HG02678 (cell line): ENCODE measurements around the gene PRKD1.

Source experiments
- ATAC-seq: cut with Tn5 transposase; IDR thresholded peaks from one replicate; pipeline ENCODE4 v1.9.1; 2021; ENCODE audit warnings: mild to moderate bottlenecking, moderate library complexity; ENCODE audit not compliant: unreplicated experiment

Gene PRKD1

DNA sequence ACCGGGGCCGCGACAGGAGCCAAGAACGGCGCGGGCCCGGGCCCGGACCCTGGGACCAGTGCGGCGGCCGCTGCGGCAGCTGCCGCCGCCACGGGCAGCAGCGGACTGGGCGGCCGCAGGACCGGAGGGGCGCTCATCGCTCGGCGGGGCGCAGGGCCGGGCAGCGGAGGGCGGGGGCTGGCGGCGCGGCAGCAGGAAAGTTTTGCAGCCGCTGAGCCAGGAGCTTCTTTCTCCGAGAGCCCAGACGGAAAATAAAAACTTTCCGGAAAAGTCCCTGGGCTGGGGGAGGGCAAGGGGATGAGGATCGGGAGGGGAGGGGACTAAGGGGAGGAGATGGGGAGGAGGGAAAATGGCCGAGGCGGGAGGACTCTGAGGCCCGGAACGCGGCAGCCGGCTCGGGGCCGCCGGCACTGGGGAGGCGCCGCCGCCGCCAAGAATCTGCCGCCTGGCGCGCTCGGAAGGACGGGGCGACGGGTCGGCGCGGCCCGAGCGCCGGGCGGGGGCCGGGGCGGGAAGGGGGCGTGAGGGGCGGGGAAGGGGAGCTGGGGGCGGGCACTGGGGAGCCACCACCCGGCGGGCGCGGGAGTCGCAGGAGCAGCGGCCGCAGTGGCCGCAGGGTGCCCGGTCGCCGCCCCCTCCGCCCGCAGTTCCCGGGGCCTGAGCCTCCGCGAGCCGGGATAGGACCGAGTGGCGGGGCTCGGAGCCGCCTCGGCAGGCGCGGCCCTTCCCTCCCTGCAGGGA lies at the start of gene PRKD1:
Gene PRKD1 (minus strand): TSS at position 472 of the 741 bp plus-strand sequence.
- ATAC-seq, result peak; percentile 53

- ATAC-seq, result no peak
Observed at GRCh38 chr14:29971101-29971500, 43.5 kb upstream of the PRKD1 start.

DNA sequence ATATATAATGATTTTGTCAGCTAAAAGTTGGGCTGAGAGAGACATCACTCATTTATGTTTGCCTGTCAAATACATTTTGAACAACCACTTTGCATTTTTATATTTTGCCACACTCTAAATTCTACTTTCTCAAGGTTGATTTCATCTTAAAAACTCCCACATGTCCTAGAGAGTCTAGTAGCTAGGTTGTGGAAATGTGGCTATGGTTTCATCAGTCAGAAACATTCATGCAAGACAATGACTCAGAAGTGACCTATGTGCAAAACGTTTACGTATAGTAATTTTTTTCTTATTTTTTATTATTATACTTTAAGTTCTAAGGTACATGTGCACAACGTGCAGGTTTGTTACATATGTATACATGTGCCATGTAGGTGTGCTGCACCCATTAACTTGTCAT lies 27.4 kb upstream of the PRKD1 start:
- ATAC-seq, result no peak

DNA sequence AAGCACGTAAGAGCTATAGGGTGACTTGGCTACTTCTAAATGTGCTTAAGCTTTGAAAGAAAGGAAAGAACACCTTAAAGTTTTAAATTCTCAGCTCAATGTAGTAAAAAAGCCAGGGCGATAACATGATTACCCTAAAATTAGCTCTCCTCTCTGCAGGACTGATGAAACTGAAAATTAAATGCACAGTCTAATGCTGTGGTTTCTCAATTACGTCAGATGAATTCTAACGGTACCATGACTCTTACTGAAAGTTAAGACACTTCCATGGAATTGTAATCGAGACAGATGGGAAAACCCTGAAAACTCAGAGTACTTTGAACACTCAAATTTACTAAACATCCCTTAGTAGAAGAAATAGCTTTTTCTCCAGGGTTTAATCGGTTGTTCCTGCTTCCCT lies 25.9 kb upstream of the PRKD1 start:
- ATAC-seq, result no peak

DNA sequence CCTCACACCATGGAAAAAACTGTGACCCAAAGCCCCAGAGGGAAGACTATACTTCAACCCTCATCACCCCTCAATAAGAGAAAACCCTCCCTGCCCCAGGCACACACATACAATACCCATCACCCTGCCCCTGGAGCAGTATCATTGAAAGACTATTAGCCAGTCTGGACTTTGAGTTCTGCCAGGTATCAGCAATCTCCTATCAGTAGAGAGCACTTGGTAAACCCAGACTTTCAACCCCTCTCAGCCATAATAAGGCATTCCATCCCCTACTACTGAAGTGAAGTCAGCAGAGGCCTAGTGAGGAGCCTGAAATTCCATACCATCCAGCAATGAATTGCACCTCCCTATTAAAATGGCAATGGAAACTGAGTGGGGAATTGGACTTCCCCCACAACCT lies 16.4 kb upstream of the PRKD1 start:
- ATAC-seq, result no peak

GRCh38 chr14:29941401-29941800 lies 13.8 kb upstream of the PRKD1 start:
- no peak for ATAC-seq

DNA sequence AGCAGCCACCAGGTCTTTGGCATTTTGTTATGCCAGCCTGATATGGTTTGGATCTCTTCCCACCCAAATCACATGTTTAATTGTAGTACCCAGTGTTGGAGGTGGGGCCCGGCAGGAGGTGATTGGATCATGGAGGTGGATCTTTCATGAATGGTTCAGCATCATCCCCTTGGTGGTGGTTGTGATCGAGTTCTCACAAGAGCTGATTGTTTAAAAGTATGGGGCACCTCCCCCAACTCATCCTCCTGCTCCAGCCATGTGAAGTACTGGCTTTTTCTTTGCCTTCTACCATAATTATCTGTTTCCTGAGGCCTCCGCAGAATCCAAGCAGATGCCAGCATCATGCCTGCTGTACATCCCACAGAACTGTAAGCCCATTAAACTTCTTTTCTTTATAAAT lies 12.8 kb upstream of the PRKD1 start:
- ATAC-seq, result no peak

DNA sequence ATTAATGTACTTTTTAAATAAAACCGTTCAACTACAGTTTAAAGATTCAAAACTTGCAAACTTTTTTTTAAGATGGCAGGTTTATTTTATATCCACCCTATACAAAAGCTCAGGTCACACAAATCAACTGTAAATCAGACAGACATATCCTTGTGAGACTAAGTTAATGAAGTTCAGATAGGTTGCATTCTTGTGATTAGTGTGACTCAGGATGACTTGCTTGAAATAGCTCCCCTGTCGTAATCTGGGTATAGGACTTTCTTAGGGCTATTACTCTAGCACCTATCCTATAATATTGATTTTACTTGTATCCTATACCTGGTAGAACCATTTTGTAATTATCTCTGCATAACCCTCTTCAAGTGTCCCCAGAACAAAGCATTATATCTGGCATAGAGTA lies 9.5 kb upstream of the PRKD1 start:
- no peak for ATAC-seq

GRCh38 chr14:29930283-29930682 lies 2.6 kb upstream of the PRKD1 start:
- no peak for ATAC-seq

GRCh38 chr14:29928117-29928640 lies 532 bp upstream of the PRKD1 start:
- ATAC-seq, result peak; percentile 2

- ATAC-seq, result peak; percentile 46
Observed at GRCh38 chr14:29926701-29927375, 809 bp downstream of the PRKD1 start.

DNA sequence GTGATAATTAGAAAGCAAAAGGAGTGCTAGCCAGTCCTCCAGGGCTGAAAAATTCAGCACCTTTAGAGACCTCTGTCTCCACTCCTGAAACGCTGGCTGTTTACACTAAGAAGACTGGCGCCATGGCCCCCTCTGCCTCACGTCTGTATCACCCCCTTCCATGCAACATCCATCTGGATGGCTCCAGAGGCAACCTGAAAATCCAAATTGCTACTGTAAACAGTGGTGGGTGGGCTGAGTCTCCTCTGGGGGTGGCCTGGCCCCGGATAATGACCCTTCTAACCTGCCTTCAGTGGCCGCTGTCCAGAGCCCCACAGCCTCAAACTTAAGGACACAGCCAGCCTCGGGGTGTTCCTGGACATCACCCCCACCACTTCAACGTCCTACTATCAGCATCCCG lies 1.4 kb downstream of the PRKD1 start:
- no peak for ATAC-seq

DNA sequence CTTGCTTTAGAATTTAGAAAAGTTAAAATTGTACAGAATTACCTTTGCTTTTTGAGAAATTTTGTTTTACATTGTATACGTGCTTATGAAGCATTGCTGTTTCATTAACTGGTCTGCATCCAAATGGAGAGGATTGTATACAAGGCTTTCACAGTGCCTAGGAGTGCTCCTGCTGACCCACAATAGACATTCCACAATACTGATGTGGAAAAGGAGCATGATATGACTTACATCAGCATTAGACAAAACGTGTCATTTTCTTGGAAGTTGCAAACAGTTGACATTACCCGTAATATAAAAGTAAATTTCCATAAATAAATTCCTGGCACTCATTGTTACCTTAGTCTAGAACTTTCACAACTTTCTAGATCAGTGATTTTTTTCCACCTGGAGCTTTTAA lies 1.9 kb downstream of the PRKD1 start:
- ATAC-seq, result no peak

GRCh38 chr14:29925101-29925722 lies 2.4 kb downstream of the PRKD1 start:
- ATAC-seq, result no peak

DNA sequence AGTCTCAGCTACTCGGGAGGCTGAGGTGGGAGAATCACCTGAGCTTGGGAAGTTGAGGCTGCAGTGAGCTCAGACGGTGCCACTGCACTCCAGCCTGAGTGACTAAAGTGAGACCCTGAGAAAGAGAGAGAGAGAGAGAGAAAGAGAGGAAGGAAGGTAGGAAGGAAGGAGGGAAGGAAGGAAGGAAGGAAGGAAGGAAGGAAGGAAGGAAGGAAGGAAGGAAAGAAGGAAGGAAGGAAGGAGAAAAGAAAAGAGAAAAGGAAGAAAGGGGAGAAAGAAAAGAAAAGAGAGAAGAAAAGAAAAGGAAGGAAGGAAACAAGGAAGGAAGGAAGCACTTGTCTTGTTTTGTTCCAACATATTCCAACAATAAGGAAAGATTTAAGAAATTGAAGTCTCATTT lies 7.8 kb downstream of the PRKD1 start:
- ATAC-seq, result no peak

DNA sequence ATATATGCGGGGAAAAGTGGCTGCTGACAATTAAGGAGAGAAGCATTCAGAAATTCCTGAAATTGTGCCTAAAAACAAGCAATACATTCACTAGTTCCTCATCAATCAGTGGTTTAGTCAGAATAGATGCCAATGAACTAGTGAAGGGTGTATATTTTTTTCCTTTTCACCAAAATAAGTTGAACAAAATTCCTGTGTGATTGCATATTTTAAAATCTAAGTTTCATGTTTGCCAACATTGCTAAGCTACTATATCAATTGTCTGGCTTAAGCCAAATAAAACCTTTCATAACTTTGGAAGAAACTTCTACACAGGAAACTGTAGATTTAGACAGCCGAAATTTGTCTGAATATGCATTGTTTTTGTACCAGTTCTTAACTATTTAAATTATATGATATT lies 8.7 kb downstream of the PRKD1 start:
- no peak for ATAC-seq

DNA sequence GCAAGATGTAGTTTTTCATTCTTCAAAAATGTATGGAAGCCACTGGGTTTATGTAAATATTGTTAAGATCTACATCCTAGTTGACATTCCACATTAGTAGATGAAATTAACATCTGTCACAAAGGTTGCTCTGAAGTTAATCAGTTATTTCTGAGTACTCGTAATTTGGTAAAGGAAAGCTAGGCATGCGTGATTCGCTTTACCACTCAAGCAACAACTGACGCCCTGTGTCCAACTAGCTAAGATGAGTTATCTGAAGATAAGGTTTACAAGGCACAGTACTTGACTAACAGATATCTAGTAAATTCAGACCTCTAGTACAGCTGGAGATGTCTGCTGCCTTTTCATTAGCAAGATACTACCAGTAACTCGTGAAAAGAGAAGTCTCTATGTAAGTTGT lies 14.1 kb downstream of the PRKD1 start:
- ATAC-seq, result no peak

GRCh38 chr14:29911810-29912209 lies 15.8 kb downstream of the PRKD1 start:
- no peak for ATAC-seq

DNA sequence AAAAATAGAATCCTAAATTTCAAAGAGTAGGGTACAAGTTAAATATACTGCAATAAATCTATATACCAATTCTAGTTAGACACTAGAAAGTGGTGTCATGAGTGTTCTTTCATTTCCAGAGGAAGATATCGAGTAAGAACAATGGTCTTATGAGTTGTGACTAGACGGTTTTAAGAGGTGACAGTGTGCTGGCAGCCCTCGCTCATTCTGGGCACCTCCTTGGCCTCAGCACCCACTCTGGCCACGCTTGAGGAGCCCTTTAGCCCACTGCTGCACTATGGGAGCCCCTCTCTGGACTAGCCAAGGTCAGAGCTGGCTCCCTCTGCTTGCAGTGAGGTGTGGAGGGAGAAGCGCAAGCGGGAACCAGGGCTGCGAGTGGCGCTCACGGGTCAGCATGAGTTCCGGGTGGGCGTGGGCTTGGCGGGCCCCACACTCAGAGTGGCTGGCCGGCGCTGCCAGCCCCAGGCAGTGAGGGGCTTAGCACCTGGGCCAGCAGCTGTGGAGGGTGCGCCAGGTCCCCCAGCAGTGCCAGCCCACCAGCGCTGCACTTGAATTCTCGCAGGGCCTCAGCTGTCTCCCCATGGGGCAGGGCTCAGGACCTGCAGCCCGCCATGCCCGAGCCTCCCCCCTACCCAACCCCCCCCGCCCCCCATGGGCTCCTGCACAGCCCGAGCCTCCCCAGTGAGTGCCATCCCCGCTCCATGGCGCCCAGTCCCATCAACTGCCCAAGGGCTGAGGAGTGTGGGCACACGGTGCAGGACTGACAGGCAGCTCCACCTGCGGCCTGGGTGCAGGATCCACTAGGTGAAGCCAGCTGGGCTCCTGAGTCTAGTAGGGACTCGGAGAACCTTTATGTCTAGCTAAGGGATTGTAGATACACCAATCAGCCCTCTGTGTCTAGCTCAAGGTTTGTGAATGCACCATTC lies 18.7 kb downstream of the PRKD1 start:
- ATAC-seq, result no peak

DNA sequence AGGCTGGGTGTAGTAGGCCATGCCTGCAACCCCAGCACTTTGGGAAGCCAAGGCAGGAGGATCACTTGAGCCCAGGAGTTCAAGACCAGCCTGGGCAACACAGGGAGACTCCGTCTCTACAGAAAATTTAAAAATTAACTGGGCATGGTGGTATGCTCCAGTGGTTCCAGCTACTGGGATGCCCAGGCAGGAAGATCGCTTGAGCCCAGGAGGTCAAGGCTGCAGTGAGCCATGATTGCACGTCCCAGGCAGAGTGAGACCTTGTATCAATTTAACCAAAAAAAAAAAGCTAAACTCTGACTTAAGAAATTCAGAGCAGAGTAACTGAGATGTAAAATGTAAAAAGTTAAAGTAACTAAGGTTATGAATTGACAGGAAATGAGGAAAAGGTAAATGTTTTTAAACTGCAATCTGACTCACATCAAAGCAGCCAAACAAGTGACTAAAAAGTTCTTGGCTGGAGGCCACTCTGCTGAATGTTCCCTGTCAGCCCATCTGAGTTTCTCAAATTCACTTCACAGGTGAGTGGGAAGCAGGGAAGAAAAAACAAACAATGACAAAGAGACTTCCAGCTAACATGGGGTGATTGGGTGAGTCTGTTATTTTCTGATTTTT lies 21.3 kb downstream of the PRKD1 start:
- no peak for ATAC-seq
